HG02763 (cell line): ENCODE results near the gene RAC2.

Source experiments
- ATAC-seq: cut with Tn5 transposase; IDR thresholded peaks from one replicate; pipeline ENCODE4 v1.9.1; 2021; ENCODE audit warnings: mild to moderate bottlenecking, moderate library complexity; ENCODE audit not compliant: unreplicated experiment

Gene RAC2

DNA sequence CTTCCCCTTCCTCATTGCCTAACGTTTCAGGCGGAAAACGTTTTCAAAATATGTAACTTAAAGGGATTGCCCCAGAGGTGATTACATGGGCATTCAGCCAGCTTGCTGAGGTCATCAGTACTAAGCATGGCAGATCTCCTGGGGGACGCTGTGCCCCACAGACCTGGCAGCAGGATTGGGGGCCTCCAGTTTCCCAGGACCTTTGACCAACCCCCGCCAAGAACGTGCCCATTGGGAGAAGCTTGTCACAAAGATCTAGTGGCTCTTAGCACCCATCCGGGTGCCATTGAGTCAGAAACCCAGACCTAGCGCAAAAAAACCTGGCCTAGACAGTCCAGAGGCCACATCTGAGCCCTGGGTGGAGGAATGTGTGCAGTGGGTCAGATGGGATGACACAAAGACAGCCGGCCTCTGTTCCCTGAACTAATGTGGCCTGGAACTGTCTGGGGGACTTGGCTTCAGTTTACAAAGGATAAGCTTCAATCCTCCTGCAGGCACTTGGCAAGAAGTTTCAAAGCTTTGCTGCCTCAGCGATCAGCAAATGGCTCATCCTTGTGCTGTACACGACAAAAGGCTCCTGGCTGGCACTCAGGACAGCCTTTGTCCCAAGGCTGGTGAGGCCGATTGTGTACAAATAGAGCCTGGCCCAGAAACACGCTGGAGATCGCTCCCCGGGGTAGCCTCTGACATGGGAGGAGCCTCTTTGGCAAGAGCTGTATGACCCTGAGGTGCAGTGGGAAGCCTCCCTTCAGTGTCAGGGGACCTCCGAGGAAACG is 65.5 kb downstream of the RAC2 start:
- ATAC-seq, result no peak

DNA sequence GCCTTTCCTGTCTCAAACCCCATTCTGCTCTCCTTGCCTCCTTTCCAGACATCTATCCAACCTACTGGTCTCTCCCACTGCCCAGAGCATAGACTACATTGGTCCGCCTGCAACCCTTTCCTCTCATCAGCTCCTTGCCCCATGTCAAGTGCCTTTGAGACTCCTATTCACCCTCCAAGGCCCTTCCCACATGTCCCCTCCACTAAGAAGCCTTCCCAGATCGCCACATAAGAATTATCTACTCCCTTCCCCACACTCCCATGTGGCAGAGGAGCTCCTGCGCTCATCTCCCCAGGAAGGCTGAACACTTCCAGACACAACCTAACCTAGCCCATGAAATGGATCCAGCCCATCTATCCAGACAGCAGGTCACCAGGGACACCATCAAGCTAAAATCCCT is 66.3 kb downstream of the RAC2 start:
- ATAC-seq, result no peak

DNA sequence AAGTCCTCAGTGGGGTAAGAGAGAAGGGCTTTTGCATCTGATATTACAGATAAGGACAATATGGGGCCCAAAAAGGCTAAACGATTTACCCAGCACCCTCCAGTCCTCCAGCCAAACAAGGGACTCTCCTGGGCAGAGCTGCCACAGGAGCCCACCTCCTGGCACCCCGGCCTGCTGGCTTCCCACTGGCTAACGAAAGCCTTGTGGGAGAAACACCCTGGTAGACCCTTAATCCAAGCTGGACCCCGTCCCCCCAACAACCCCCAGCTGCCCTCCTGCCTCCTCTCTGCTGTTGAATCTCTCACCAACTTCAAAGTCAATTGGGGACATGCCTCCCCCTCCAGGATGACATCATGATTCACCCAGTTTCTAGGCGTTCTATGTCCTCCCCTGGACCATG is 66.8 kb downstream of the RAC2 start:
- ATAC-seq, result no peak

DNA sequence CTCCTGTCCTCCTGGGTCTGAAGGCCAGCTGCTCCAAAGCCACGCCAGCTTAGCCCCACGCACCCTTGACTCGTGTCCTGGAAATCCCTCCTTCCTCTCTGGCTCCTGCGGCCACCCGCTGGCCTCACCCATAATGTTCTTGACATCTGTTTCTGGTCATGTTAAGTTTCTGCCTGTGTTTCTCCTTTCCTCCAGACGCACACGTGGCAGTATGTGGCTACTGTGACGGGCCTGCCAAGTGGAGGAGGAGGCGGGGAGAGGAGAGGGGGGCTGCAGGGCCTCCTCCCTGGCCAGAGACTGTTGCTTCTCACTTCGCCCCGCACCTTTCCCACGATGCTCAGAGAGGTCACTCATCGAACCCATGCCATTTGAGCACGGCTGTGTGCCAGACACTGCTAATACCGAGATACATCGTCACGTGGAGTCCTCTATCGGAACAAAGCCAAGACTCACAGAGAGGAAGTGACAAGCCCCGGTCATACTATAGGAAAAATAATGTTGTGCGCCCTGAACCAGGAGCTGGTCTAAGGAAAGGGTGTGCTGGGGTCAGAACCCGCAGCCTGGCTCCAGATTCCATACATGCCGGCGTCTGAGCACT is 67.5 kb downstream of the RAC2 start:
- ATAC-seq, result no peak

DNA sequence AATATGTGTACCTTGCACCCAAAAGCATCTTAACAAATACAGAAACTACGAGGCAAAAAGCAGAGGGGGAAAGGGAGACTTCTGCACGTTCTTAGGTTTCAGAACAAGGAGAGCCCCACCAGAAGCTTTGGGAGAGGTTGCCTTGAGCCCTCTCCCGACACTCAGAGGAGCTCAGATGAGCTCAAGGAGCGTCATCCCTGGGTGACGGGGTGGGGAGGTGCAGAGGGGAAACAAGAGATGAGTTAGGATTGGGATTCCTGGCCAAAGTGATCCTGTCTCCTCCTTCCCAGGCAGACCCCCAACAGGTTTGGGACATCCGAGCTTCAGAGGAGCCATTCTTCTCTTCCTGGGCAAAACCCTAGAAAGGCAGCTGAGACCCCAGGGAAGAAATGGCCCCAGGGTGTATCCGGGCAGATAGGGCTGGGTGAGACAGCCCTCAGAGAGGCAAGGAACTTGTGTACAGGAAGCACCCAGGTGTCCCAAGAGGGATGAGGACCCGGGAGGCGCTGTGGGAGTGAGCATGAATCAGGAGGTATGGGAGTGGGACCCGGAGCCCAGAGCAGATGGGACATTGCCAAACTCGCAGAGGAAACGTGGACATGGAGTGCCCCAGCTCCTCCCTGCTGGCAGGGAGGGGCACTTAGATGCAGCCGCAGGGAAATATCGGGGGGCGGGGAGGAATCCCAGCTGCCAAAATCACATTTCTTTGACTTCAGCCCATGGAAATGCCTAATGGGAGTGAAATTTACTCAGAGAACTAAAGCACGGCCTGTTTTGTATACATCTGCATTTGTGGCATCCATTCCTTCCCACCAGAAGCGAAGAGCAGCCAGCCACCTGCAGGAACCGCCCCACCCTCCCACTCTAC is 68.4 kb downstream of the RAC2 start:
- no peak for ATAC-seq
